Measurements from ENCODE around the gene ATP2B1.

The ATP2B1 gene

DNA sequence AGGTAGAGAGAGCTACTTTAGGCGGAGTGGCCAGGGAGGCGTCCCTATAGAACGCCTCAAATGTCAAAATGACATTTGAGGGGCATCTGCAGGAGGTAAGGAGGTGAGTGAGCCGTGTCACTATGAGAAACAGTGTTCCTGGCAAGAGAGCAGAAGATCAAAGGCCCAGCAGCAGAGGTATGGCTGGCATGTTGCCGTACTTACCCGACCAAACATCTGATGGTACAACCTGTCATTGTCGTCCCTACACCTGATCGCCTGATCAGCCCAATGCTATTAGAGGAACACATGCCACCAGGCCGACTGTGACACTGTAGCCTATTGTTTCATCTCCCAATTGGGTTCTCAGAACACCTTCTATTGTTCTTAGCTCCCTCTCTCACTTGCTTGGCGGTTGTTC, 148.9 kb downstream of the ATP2B1 start:
- Histone ChIP-seq H3K4me2 (ENCODE audit: low read length) (no peak overlapping the region), H2BK120ac (ENCODE audit: insufficient read depth, low read length, poor library complexity) (no peak overlapping the region), H3K18ac (ENCODE audit: low read length) (no peak overlapping the region), H4K8ac (ENCODE audit: low read depth, low read length) (no peak overlapping the region), H4K12ac (ENCODE audit: low read depth, low read length) (no peak overlapping the region), H2AK5ac (ENCODE audit: low read length) (no peak overlapping the region), H3K79me1 (ENCODE audit: low read length) (peaks cover 5% of the 10 kb centered on the region), H3K27ac (ENCODE audit: low read depth, low read length) (no peak overlapping the region), H4K91ac (ENCODE audit: low read depth, low read length) (no peak overlapping the region), H2BK5ac (ENCODE audit: low read depth, low read length, poor library complexity) (no peak overlapping the region), H3K79me2 (ENCODE audit: control insufficient read depth, insufficient read depth, low read length, poor library complexity) (no peaks in the 10 kb centered on the region), H3K9me3 (ENCODE audit: insufficient read depth, low read depth, low read length) (no peaks in the 10 kb centered on the region), H3K27me3 (ENCODE audit: insufficient read depth, low read length) (no peaks in the 10 kb centered on the region), H3K9ac (ENCODE audit: low read length) (no peak overlapping the region), H2AFZ (ENCODE audit: insufficient read depth, low read length, poor library complexity) (no peak overlapping the region), H3K4ac (ENCODE audit: low read depth, low read length) (no peak overlapping the region), H2BK12ac (ENCODE audit: low read length) (no peak overlapping the region), H3K4me1 (ENCODE audit: control insufficient read depth in 1 of 2, insufficient read depth in 2 of 2, low read length in 2 of 2) (no peaks in the 10 kb centered on the region), H3K23ac (ENCODE audit: low read length) (no peak overlapping the region), H3K36me3 (ENCODE audit: control insufficient read depth in 1 of 2, insufficient read depth in 2 of 2, low read length in 2 of 2) (no peaks in the 10 kb centered on the region), H3K14ac (ENCODE audit: low read length) (no peak overlapping the region), H3K4me3 (ENCODE audit: low read depth, low read length) (no peak overlapping the region)
- no CpG with 5 or more reads among the region's 10 CpGs for WGBS (ENCODE audit: extremely low coverage, insufficient coverage, insufficient read length)
- peak in 1 of 2 donors; percentile 20 for DNase-seq

- no peak overlapping the region for H3K4me2 ChIP-seq (ENCODE audit: low read length)
- no peaks in the 10 kb centered on the region for H3K36me3 ChIP-seq (ENCODE audit: control insufficient read depth in 1 of 2, insufficient read depth in 2 of 2, low read length in 2 of 2)
- H3K4me3 ChIP-seq (ENCODE audit: low read depth, low read length) = no peak overlapping the region
- H3K9me3 ChIP-seq (ENCODE audit: insufficient read depth, low read depth, low read length) = no peaks in the 10 kb centered on the region
- H3K79me2 ChIP-seq (ENCODE audit: control insufficient read depth, insufficient read depth, low read length, poor library complexity) = no peaks in the 10 kb centered on the region
- no peaks in the 10 kb centered on the region for H3K27me3 ChIP-seq (ENCODE audit: insufficient read depth, low read length)
- H3K4ac ChIP-seq (ENCODE audit: low read depth, low read length) = no peak overlapping the region
- no CpG with 5 or more reads among the region's 2 CpGs for WGBS (ENCODE audit: extremely low coverage, insufficient coverage, insufficient read length)
- no peak overlapping the region for H3K14ac ChIP-seq (ENCODE audit: low read length)
- H3K18ac ChIP-seq (ENCODE audit: low read length) = no peak overlapping the region
- no peak overlapping the region for H2BK12ac ChIP-seq (ENCODE audit: low read length)
- H2AFZ ChIP-seq (ENCODE audit: insufficient read depth, low read length, poor library complexity) = no peak overlapping the region
- no peak overlapping the region for H3K27ac ChIP-seq (ENCODE audit: low read depth, low read length)
- no peak overlapping the region for H4K12ac ChIP-seq (ENCODE audit: low read depth, low read length)
- peaks cover 3% of the 10 kb centered on the region for H3K79me1 ChIP-seq (ENCODE audit: low read length)
- no peak overlapping the region for H2BK120ac ChIP-seq (ENCODE audit: insufficient read depth, low read length, poor library complexity)
- H2BK5ac ChIP-seq (ENCODE audit: low read depth, low read length, poor library complexity) = no peak overlapping the region
- no peak overlapping the region for H4K91ac ChIP-seq (ENCODE audit: low read depth, low read length)
- H4K8ac ChIP-seq (ENCODE audit: low read depth, low read length) = no peak overlapping the region
- H2AK5ac ChIP-seq (ENCODE audit: low read length) = no peak overlapping the region
- DNase-seq = no peak
- no peak overlapping the region for H3K9ac ChIP-seq (ENCODE audit: low read length)
- no peak overlapping the region for H3K23ac ChIP-seq (ENCODE audit: low read length)
- H3K4me1 ChIP-seq (ENCODE audit: control insufficient read depth in 1 of 2, insufficient read depth in 2 of 2, low read length in 2 of 2) = no peaks in the 10 kb centered on the region
Measured at GRCh38 chr12:89556976-89557375, 151.7 kb downstream of the ATP2B1 start.

GRCh38 chr12:89552376-89552775, 156.3 kb downstream of the ATP2B1 start:
- no peak overlapping the region for H2BK5ac ChIP-seq (ENCODE audit: low read depth, low read length, poor library complexity)
- H3K27me3 ChIP-seq (ENCODE audit: insufficient read depth, low read length) = no peaks in the 10 kb centered on the region
- no peaks in the 10 kb centered on the region for H3K36me3 ChIP-seq (ENCODE audit: control insufficient read depth in 1 of 2, insufficient read depth in 2 of 2, low read length in 2 of 2)
- H3K4me1 ChIP-seq (ENCODE audit: control insufficient read depth in 1 of 2, insufficient read depth in 2 of 2, low read length in 2 of 2) = no peaks in the 10 kb centered on the region
- no peak overlapping the region for H4K91ac ChIP-seq (ENCODE audit: low read depth, low read length)
- no peak overlapping the region for H3K18ac ChIP-seq (ENCODE audit: low read length)
- no peak overlapping the region for H2BK12ac ChIP-seq (ENCODE audit: low read length)
- DNase-seq = no peak
- peaks cover 2% of the 10 kb centered on the region for H3K79me1 ChIP-seq (ENCODE audit: low read length)
- H2AK5ac ChIP-seq (ENCODE audit: low read length) = no peak overlapping the region
- H3K4me2 ChIP-seq (ENCODE audit: low read length) = no peak overlapping the region
- WGBS (ENCODE audit: extremely low coverage, insufficient coverage, insufficient read length) = no CpG with 5 or more reads among the region's 1 CpG
- no peak overlapping the region for H3K4ac ChIP-seq (ENCODE audit: low read depth, low read length)
- H2BK120ac ChIP-seq (ENCODE audit: insufficient read depth, low read length, poor library complexity) = no peak overlapping the region
- H4K12ac ChIP-seq (ENCODE audit: low read depth, low read length) = no peak overlapping the region
- H3K79me2 ChIP-seq (ENCODE audit: control insufficient read depth, insufficient read depth, low read length, poor library complexity) = no peaks in the 10 kb centered on the region
- no peak overlapping the region for H3K23ac ChIP-seq (ENCODE audit: low read length)
- no peaks in the 10 kb centered on the region for H3K9me3 ChIP-seq (ENCODE audit: insufficient read depth, low read depth, low read length)
- H4K8ac ChIP-seq (ENCODE audit: low read depth, low read length) = no peak overlapping the region
- H3K4me3 ChIP-seq (ENCODE audit: low read depth, low read length) = no peak overlapping the region
- H3K27ac ChIP-seq (ENCODE audit: low read depth, low read length) = no peak overlapping the region
- no peak overlapping the region for H2AFZ ChIP-seq (ENCODE audit: insufficient read depth, low read length, poor library complexity)
- no peak overlapping the region for H3K14ac ChIP-seq (ENCODE audit: low read length)
- no peak overlapping the region for H3K9ac ChIP-seq (ENCODE audit: low read length)

DNA sequence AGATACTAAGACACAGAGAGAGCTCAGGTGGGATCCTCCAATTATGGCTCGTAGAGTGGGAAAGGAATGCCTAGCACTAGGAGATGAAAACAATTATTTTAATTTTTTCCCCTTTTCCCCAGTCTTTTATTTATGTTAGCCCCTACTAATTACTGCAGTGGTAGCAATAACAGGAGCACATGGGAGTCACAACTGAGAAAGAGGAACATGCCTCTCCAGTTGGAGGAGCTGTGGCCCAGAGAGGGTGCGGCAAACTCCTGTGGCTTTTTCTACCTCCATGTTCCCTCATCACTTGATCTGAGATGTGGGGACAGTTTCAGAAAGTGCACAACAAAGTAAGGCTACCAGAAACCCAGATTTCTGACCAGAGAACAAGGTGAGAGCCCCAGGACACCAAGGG, 156.9 kb downstream of the ATP2B1 start:
- Histone ChIP-seq H4K12ac (ENCODE audit: low read depth, low read length) (no peak overlapping the region), H2AK5ac (ENCODE audit: low read length) (no peak overlapping the region), H3K27me3 (ENCODE audit: insufficient read depth, low read length) (no peaks in the 10 kb centered on the region), H4K91ac (ENCODE audit: low read depth, low read length) (no peak overlapping the region), H3K4me2 (ENCODE audit: low read length) (no peak overlapping the region), H3K4me3 (ENCODE audit: low read depth, low read length) (no peak overlapping the region), H3K4me1 (ENCODE audit: control insufficient read depth in 1 of 2, insufficient read depth in 2 of 2, low read length in 2 of 2) (no peaks in the 10 kb centered on the region), H3K23ac (ENCODE audit: low read length) (no peak overlapping the region), H2BK120ac (ENCODE audit: insufficient read depth, low read length, poor library complexity) (no peak overlapping the region), H3K18ac (ENCODE audit: low read length) (no peak overlapping the region), H3K79me2 (ENCODE audit: control insufficient read depth, insufficient read depth, low read length, poor library complexity) (no peaks in the 10 kb centered on the region), H3K9ac (ENCODE audit: low read length) (no peak overlapping the region), H4K8ac (ENCODE audit: low read depth, low read length) (no peak overlapping the region), H2BK12ac (ENCODE audit: low read length) (peak overlapping the region; percentile 38), H3K9me3 (ENCODE audit: insufficient read depth, low read depth, low read length) (no peaks in the 10 kb centered on the region), H3K36me3 (ENCODE audit: control insufficient read depth in 1 of 2, insufficient read depth in 2 of 2, low read length in 2 of 2) (no peaks in the 10 kb centered on the region), H3K27ac (ENCODE audit: low read depth, low read length) (no peak overlapping the region), H3K14ac (ENCODE audit: low read length) (no peak overlapping the region), H3K79me1 (ENCODE audit: low read length) (peaks cover 2% of the 10 kb centered on the region), H3K4ac (ENCODE audit: low read depth, low read length) (no peak overlapping the region), H2AFZ (ENCODE audit: insufficient read depth, low read length, poor library complexity) (no peak overlapping the region), H2BK5ac (ENCODE audit: low read depth, low read length, poor library complexity) (no peak overlapping the region)
- DNase-seq = no peak
- WGBS (ENCODE audit: extremely low coverage, insufficient coverage, insufficient read length) = no CpG with 5 or more reads among the region's 2 CpGs

Measured in trophoblast cell (in vitro differentiated cells and primary cell).